GM18526 (cell line): Measurements from ENCODE around the gene QTRT2.
A peak's percentile ranks its signal among the peaks of the same experiment; 100 is the strongest.

Source experiments
- POLR2A ChIP-seq: IDR thresholded peaks from 3 replicates; pipeline ENCODE4 v1.6.1; 2011; ENCODE audit not compliant: insufficient read length; ENCODE audit errors: extremely low read depth

Gene QTRT2

GRCh38 chr3:114056130-114057010 lies at the start of gene QTRT2, which contains the start of gene CCDC191:
QTRT2 (plus strand) TSS chr3:114056737; CDS start chr3:114065258, 8,521 bp downstream.
CCDC191 (minus strand) TSS chr3:114056526; CDS start chr3:114056466, 60 bp downstream.
- peak; percentile 42 for TF ChIP-seq POLR2A

GRCh38 chr3:114011059-114011797 lies 45.3 kb upstream of the QTRT2 start:
- TF ChIP-seq POLR2A: no peak

- no peak for TF ChIP-seq POLR2A
These were observed 42.3 kb upstream of the QTRT2 start for GRCh38 chr3:114014211-114014610.

- no peak for TF ChIP-seq POLR2A
These were observed 37.1 kb upstream of the QTRT2 start for GRCh38 chr3:114019486-114019885.

GRCh38 chr3:114020907-114021306 lies 35.6 kb upstream of the QTRT2 start:
- no peak for TF ChIP-seq POLR2A

GRCh38 chr3:114022145-114022802 lies 34.3 kb upstream of the QTRT2 start:
- TF ChIP-seq POLR2A: no peak

GRCh38 chr3:114025451-114025850 lies 31.1 kb upstream of the QTRT2 start:
- no peak for TF ChIP-seq POLR2A

GRCh38 chr3:114026331-114026730 lies 30.2 kb upstream of the QTRT2 start:
- no peak for TF ChIP-seq POLR2A

GRCh38 chr3:114033721-114034120 lies 22.8 kb upstream of the QTRT2 start:
- TF ChIP-seq POLR2A: no peak

- no peak for TF ChIP-seq POLR2A
These were observed 22.3 kb upstream of the QTRT2 start for GRCh38 chr3:114034211-114034610.

- TF ChIP-seq POLR2A: no peak
These were observed 21.6 kb upstream of the QTRT2 start for GRCh38 chr3:114034787-114035545.

- no peak for TF ChIP-seq POLR2A
These were observed 20.6 kb upstream of the QTRT2 start for GRCh38 chr3:114035896-114036295.

GRCh38 chr3:114043205-114043604 lies 13.3 kb upstream of the QTRT2 start:
- no peak for TF ChIP-seq POLR2A

- TF ChIP-seq POLR2A: no peak
These were observed 4.3 kb upstream of the QTRT2 start for GRCh38 chr3:114052216-114052615.

- no peak for TF ChIP-seq POLR2A
These were observed 442 bp downstream of the QTRT2 start for GRCh38 chr3:114057011-114057347.

GRCh38 chr3:114058646-114059045 lies 2.1 kb downstream of the QTRT2 start:
- no peak for TF ChIP-seq POLR2A
